ENCODE measurements around the gene ATL2.
"Not testable (repeated sequence)": the region's sequence is repeated elsewhere in the genome, so short reads cannot be mapped to it uniquely, and the experiment has no call there.

The ATL2 gene

DNA sequence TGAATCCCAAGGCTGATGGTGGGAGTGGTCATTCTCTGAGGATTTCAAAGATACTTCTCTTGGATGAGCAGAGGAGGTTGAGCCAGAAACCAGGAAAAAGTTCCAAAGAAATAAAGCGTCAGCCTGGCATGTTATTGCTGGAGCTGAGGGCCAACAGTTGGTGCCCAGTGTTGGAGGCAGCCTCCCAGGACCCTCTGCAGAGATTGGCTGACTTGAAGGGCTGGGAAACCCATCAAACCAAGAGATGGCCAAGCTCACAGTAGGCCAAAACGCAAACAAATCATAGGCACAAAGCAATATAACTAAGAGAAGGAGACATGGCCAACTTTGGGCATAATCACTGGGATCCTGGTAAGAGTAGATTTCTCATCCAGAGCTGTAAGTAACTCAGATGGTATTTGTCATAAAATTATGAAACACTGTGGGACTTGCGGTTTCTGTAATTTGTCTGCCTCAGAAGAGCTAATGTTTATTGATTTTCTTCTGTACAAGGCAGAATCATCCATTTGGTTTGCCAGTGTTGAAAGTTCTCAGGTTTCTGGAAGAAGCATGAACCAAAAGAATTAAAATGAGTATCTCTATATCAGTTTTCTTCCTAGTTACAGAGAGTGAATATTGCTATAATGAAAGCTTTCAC, 108.3 kb downstream of the ATL2 start:
- no peak for DNase-seq

DNA sequence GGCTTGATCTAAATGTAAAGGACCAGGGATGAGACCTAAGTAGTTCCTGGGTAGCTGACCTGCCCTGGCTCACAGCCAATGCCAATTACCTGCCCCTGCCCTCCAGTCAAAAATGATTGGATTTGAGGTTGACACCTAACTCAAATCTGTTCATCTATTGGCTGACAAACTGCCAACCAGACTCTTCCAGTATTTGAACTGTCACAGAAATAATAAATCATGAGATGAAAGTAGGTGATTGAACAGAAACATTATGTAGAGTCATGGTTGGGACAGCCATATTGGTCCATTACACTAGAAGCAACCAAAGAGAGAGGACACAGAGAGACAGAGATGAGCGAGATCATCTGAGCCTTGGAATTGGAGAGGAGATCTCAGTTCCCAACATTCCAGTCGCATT, 109.1 kb downstream of the ATL2 start:
- DNase-seq: no peak

DNA sequence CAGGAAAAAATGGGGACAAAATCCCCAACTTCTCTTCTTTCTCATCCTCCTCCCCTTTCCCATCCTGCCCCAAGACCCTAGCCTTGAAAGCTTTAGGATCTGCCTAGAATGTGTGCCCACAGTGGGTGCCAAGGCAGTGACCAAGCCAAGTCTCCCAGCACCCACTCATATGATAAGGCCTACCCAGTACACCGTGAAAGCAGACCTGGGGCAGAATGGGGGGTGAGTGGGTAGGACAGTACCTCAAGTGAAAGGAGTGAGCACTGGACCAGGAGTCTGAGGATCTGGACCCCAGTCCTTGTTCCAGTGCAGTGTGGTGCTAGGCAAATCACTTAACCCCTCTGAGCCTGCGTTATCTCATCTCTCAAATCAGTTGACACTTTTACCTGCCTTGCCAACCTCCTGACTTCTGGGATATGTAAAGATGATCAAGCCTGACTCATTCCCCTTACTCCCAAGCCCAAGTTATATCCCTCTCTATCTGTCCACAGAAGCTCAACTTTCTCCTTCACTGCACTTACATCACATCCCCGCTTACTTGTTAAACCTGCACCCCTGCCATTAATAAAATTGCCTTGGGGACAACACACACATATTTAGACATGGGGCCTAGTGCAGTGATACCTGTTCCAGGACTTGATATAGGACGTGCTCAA, 109.7 kb downstream of the ATL2 start:
- no peak for DNase-seq

DNA sequence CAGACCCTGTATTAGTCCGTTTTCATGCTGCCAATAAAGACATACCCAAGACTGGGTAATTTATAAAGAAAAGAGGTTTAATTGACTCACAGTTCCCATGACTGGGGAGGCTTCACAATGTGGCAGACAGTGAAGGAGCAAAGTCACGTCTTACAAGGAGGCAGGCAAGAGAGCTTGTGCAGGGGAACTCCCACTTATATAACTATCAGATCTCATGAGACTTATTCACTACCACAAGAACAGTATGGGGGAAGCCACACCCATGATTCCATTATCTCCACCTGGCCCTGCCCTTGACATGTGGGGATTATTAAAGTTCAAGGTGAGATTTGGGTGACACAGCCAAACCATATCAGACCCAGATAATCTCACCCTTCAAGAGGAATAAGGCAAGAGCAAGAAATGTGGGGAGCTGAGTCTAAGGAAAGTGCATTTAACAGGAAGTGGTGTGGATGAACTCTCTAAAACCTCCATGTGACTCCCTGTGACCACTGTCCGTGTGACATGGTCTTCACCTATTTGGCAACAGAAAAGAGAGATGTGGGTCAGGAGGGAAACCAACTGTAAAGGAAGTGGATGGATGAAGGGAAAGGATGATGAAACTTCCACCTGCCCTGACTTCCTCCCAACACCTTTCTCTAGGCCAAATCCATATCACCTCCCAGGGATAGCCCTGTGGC, 110.6 kb downstream of the ATL2 start:
- DNase-seq: no peak

DNA sequence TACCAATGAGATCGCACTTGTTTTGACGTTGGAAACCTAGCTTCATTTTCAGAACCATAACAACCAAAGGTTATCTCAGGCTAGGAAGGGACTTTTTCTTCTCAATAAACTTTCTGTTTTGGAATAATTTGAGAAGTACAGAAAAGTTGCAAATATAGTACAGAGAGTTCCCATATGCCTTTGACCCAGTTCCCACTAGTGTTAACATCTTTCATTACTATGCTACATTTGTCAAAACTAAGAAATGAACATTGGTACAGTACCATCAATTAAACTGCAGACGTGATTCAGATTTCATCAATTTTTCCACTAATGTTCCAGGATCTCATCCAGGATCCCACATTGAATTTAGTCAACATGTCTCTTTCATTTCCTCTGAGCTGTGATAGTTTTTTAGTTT, 111.6 kb downstream of the ATL2 start:
- DNase-seq: no peak

DNA sequence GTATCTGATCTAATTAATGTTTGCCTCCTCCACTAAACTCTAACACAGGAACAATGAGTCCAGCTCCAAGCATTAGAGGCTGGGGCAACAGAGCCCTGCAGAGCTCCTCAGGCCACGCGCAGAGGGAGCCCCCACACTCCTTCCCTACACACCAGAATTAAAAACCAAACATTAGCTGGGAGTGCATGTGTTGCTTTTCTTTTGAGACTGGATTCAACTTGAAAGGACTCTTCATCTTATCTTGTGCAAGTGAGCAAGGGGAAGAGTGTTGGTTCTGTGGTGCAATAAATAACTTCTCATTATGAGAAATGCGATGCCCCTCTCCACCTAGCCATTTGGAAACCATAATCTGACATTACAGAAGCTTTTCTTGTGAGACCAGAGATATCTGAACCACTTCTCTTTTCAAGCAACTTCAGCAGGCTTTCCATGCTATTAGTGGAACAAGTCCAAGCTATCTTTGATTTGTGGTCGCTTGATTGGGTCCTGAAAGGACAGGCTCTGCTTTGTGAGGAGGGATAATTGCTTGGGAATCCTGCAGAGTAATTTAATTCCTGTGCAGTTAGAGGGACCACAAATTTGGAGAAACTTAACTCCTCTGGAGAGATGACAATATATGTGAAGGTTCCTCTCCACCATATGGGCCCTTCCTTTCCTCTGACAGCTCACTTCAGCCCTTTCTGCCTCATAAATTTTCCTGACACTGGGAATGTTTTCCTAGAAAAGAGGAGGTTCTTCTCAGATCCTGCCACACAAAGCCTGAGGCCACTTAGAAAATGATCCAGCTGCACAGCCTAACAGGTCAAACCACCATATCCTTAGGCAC, 112.5 kb downstream of the ATL2 start:
- no peak for DNase-seq

DNA sequence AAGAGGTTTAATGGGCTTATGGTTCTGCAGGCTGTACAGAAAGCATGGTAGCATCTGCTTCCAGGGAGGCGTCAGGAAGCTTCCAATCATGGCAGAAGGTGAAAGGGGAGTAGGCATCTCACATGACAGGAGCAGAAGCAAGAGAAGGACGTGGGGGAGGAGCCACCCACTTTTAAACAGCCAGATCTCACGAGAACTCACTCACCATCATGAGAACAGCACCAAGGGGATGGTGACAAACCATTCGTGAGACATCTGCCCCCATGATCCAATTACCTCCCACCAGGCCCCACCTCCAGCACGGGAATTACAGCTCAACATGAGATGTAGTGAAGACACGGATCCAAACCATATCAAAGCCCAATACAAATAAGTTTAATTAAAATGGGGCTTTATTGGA, 113.8 kb downstream of the ATL2 start:
- no peak for DNase-seq

DNA sequence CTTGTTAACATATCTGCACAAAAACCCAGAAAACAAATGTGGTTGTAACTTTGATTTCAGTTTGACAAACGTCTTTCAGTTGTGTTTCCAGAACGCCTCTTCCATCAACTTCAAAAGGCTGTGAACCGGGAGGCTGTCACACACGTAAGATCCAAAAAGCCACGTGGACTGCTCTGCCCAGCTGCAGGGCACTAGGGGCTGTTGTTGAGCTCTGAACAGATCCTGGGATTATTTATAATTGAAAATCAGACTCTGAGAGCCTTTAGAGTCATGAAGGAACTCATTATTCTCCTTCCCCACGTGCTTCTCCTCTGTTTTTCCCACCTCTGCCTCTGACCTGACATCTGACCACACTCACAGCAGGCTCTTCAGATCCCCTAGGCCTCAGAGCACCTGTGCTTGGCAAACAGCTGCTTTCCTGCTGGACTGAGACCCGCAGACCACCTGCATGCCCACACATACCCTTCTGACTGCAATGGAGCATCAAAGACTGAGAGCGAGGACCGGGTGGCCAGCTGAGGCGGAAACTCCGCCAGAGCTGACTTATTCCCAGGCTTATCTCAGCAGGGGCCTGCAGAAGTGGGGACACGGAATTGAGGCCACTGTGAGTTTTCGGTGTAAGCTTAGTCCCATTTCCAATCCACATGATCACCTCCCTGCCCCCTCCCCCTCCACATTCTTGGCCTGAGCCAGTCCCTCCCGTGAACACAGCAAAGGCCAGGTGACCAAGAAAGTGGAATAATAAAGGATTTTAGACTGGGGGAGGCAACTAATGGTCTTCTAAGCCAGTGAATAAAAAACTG, 114.8 kb downstream of the ATL2 start:
- no peak for DNase-seq

DNA sequence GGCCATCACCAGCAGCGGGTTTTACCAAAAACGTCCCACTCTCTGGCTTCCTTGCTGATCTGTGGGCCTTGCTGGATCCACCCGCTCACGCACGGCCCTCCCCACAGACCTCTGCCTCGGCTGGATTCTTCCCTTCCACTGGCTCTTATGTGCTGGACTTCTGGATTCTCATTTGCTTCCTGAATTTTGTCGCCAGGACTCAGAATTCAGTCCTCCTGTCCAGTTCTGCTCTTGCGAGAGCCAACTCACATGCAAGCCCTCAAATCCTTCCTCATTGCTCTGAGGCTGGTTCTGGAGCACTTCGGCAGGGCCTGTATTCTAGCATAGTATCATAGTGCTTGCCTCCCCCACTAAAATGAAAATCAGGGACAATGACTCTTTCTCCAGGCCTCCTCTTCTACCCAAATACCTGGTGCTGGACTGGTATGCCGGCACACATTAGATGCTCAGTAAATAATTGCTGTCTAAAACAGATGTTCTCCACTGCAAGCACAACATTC, 115.5 kb downstream of the ATL2 start:
- no peak for DNase-seq

DNA sequence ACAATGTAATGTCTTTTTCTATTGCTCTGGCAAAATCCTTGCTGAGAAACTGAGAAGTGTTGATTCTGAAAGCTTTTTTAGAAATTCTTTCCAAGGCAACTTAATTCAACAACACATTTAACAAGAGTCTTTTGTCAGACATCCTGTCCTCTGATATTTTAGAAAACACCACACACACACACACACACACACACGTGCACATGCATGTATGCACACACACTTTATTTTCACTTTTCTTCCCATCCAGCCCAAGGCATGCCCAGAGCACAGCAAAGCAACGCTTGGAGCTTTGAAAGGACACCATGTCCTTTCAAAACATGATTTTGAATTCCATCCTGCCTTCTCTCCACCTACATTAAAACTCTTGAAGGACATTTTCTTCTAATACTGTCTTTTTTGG, 116.1 kb downstream of the ATL2 start:
- DNase-seq: no peak

DNA sequence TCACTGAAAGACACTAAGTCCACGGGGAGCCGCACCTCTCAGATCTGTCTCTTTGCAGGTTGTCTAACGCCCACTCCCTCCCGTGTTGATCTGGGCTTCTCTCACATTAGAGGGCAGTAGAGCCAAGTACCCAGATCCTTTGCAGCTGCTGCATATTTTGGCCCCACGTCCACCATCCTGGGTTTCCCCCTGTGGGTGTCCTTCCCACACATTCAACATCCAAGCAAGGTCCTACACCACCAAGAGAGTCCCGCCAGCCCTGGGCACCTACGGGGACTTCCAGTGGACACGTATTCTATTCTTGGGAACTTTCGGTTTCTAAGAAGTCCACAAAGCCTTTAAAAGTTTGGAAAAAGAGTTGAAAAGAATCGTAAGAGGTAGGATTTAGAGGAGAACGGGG, 116.6 kb downstream of the ATL2 start:
- DNase-seq: no peak

DNA sequence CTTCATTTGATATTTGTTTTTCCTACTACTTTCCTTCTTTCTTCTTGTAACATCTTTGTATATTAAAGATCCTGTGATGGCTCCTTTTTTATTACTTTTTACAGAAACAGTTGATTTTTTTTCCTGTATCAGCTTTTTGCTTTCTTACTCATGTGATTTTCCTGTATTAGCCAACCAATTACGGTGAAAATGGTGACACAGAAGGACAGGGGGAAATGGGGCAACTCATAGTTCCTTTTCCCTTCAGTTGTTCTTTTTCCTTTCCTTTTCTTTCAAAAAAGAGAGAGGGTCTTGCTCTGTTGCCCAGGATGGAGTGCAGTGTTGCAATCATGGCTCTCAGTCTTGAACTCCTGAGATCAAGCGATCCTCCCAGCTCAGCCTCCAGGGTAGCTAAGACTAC, 117.8 kb downstream of the ATL2 start:
- no peak for DNase-seq

DNA sequence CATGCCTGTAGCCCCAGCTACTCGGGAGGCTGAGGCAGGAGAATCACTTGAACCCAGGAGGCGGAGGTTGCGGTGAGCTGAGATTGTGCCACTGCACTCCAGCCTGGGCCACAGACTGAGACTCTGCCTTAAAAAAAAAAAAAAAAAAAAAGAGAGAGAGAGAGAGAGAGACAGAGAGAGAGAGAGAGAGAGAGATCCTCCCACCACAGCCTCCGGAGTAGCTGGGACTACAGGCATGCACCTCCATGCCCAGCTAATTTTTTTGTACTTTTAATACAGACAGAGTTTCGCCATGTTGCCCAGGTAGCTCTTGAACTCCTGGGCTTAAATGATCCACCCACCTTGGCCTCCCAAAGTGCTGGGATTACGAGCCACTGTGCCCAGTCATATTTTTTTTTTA, 119.4 kb downstream of the ATL2 start:
- not testable (repeated sequence) for DNase-seq

DNA sequence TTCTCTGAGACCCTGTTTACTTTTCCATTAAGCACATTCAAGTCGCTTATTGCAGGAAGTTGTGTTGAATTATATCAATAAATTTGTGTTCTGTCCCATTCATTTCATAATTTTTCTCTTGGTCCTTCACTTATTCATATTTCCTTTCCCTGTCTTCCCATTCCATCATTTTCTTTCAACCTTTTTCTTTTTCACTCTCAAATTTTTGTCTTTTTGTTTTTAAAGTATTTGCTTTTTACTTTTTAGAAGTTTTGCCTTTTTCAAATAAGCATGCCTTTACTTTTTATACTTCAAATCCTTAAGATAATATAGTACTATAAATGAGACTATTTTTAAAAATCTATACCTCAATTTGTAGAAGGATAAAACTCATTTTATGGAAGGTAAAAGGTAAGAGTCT, 120.5 kb downstream of the ATL2 start:
- DNase-seq: no peak

DNA sequence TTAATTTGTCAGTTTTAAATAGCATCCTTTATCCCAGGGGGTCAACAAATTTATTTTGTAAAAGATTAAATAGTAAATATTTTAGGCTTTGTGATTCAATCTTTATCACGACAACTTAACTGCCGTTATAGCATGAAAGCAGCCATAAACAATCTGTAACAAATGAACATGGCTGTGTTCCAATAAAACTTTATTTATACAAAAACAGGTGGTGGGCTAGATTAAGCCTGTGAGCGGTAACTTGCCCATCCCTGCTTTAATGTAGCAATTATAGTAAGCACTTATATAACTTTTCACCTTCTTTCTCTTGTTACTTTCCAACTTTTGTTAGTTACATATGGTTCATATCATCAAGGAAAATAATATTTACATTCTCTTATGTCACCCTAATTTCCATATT, 121.9 kb downstream of the ATL2 start:
- no peak for DNase-seq

DNA sequence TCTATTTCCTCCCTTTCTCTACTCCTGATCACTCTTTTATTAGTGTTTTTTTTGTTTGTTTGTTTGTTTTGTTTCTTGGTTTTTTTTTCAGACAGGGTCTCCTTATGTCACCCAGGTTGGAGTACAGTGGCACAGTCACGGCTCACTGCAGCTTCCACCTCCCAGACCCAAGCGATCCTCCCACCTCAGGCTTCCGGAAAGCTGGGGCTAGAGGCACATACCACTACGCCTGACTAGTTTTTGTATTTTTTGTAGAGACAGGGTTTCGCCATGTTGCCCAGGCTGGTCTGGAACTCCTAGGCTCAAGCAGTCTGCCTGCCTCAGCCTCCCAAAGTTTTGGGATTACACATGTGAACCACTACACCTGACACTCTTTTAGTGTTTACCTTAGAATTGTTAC, 122.3 kb downstream of the ATL2 start:
- no peak for DNase-seq

DNA sequence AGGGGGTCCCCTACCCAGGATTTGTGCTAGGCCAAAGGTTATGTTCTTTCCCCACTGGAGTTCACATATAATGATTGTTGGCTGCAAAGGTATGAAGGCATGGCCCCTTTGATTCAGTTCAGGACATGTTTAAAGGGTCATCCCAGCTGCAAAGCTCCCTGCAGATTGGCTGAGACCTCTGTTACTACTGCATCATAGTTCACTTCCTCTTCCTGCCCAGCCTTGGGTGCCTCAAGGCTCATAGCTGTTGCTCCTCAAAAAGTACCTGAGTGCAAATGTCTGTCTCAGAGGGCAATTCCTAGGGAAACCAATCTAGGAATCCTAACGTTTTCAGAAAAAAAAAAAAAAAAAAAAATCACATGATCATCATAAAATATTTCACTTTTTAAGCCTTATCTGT, 125.1 kb downstream of the ATL2 start:
- DNase-seq: no peak

DNA sequence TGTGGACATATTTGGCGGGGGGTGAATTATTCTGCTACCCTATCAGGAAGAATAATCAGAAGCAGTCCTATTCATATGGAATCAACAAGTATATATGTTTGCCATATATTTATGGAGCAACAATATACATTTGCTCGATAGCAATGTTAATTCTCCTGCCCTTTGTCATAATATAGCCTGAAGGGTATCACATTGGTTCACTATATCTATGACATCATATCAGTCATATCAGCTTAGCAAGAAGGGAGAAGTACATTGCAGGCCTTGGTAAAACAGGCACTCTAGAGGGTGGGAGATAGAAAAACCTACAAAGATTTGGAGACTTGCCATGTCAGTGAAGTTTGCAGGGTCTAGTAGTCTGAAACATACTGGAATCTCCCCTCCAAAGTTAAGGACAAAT, 128.4 kb downstream of the ATL2 start:
- no peak for DNase-seq

DNA sequence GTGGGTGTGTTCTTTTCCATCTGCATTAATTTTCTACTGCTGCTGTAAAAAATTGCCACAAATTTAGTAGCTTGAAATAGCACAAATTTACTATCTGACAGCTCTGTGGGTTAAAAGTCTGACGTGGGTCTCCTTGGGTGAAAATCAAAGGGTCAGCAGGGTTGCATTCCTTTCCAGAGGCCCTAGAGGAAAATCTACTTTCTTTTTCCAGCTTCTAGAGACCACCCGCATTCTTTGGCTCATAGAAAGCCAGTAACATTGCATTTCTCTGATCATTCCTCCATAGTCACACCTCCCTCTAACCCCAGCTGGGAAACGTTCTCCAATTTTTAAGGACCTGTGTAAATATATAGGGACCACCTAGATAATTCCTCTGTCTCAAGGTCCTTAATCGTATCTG, 128.8 kb downstream of the ATL2 start:
- DNase-seq: no peak

DNA sequence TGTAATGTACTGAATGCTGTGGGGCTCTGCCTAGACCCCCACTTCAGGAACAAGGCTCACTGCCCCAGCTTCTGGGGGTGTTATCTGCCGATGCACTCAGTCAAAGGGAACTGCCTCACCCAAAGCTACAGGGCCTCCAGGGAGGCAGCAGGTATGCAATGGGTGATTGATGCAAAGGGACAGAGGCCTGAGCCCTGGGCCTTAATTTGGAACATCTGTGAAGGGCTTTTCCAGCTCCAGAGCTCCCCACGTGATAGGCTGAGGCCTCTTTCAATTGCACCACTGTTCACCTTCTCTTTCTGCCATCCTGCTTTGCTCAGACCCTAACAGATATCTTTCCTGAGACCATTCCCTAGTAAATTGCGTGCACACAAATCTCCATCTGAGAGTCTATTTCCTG, 131.0 kb downstream of the ATL2 start:
- no peak for DNase-seq

DNA sequence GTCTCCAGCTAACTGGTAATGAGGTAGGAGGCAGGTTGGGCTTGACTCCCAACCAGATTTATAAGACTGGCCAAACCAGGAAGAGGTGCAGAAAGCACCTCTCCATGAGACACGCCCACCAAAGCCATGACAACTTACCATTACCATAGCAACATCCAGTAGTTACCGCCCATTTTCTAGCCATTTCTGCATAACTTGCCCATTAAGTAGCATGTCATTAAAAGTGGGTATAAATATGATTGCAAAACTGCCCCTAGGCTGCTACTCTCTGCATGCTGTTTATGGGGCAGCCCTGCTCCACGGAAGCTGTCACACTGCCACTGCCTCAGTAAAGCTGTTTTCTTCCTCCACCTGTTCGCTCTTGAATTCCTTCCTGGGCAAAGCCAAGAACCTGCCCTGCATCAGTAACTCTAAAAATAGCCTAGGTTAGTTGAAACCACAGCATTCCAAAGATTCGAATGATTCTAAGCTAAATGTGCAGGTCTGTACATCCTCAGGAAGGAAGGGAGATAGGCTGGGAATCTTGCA, 131.9 kb downstream of the ATL2 start:
- DNase-seq: no peak

DNA sequence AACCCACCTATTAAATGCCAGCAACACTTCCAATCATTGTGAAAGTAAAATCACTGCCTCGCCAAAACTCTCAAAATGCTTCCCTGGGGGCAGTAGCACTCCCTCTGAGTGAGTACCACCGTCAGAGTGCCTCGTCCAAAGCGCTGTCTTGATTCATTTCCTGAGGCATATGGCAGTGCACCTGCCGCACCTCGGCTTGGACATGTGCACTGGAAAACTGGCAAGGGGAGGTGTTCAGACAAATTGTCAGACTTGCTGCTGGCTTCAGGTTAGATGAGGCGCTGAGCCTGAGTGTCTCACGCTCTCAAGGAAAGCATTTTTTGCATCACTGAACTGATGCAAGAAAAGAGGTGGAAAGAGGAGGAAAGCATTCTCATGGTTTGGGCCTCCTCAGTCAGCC, 132.8 kb downstream of the ATL2 start:
- no peak for DNase-seq

All from GOT3 (cell line).